CD4-positive, alpha-beta T cell treated with Interleukin-6 at 100 ng/mL for 8 hours (primary cell): ENCODE measurements around the gene MCTP2.
"Not testable (repeated sequence)": the region's sequence is repeated elsewhere in the genome, so short reads cannot be mapped to it uniquely, and the experiment has no call there.

Experiments
- DNase-seq: peaks from one replicate; pipeline ENCODE4 v3.0.0-alpha.2; 2020; ENCODE audit warnings: mixed read lengths, low spot score

Gene MCTP2

GRCh38 chr15:94453227-94453988 is 222.0 kb downstream of the MCTP2 start:
- DNase-seq: no peak

- DNase-seq: no peak
Measured at GRCh38 chr15:94455297-94455696, 223.9 kb downstream of the MCTP2 start.

GRCh38 chr15:94456226-94456625 is 224.9 kb downstream of the MCTP2 start:
- no peak for DNase-seq

GRCh38 chr15:94457661-94458060 is 226.3 kb downstream of the MCTP2 start:
- no peak for DNase-seq

GRCh38 chr15:94460624-94461023 is 229.3 kb downstream of the MCTP2 start:
- DNase-seq: no peak

GRCh38 chr15:94467034-94467433 is 235.7 kb downstream of the MCTP2 start:
- no peak for DNase-seq

- no peak for DNase-seq
Measured at GRCh38 chr15:94470492-94470891, 239.1 kb downstream of the MCTP2 start.

- no peak for DNase-seq
Measured at GRCh38 chr15:94476686-94477085, 245.3 kb downstream of the MCTP2 start.

- no peak for DNase-seq
Measured at GRCh38 chr15:94477913-94478553, 246.7 kb downstream of the MCTP2 start.

- no peak for DNase-seq
Measured at GRCh38 chr15:94478763-94479162, 247.4 kb downstream of the MCTP2 start.

- DNase-seq: no peak
Measured at GRCh38 chr15:94480289-94480834, 249.0 kb downstream of the MCTP2 start.

GRCh38 chr15:94485148-94485719 is 253.9 kb downstream of the MCTP2 start:
- DNase-seq: no peak

GRCh38 chr15:94487635-94488034 is 256.3 kb downstream of the MCTP2 start:
- no peak for DNase-seq

GRCh38 chr15:94493176-94493575 is 261.8 kb downstream of the MCTP2 start:
- DNase-seq: no peak

GRCh38 chr15:94493586-94493985 is 262.2 kb downstream of the MCTP2 start:
- DNase-seq: not testable (repeated sequence)

GRCh38 chr15:94494732-94495131 is 263.4 kb downstream of the MCTP2 start:
- no peak for DNase-seq

- DNase-seq: no peak
Measured at GRCh38 chr15:94503293-94503692, 271.9 kb downstream of the MCTP2 start.

- no peak for DNase-seq
Measured at GRCh38 chr15:94509259-94509658, 277.9 kb downstream of the MCTP2 start.

- no peak for DNase-seq
Measured at GRCh38 chr15:94522125-94522524, 290.8 kb downstream of the MCTP2 start.

GRCh38 chr15:94523873-94524272 is 292.5 kb downstream of the MCTP2 start:
- no peak for DNase-seq

- DNase-seq: no peak
Measured at GRCh38 chr15:94524565-94524964, 293.2 kb downstream of the MCTP2 start.

GRCh38 chr15:94526071-94526689 is 294.8 kb downstream of the MCTP2 start:
- no peak for DNase-seq

GRCh38 chr15:94532226-94532625 is 300.9 kb downstream of the MCTP2 start:
- DNase-seq: no peak
